OCI-LY7 (cell line): ENCODE results near the gene NAA15.

Experiments used
- CTCF ChIP-seq: fragments of 200-600 bp; sonication (generic); conservative IDR thresholded peaks from 2 replicates; pipeline ENCODE4 v1.5.1; 2014; ENCODE audit warnings: mild to moderate bottlenecking, antibody characterized with exemption, low read length, moderate library complexity, mixed read lengths
- EZH2phosphoT487 ChIP-seq: fragments of 200-600 bp; sonication (generic); IDR thresholded peaks from 2 replicates; pipeline ENCODE4 v1.6.1; 2018; ENCODE audit warnings: low read depth, borderline replicate concordance, mild to moderate bottlenecking, mixed run types, antibody characterized with exemption, low read length, moderate library complexity, mixed read lengths

- TF ChIP-seq CTCF = no peak
- no peak for TF ChIP-seq EZH2phosphoT487
Observed at GRCh38 chr4:139304920-139305319, 3.6 kb downstream of the NAA15 start.
